GM18870 (cell line): ENCODE results near the gene ANKRD12.
"Not testable (repeated sequence)": the region's sequence is repeated elsewhere in the genome, so short reads cannot be mapped to it uniquely, and the experiment has no call there.

Experiments used
- ATAC-seq: cut with Tn5 transposase; IDR thresholded peaks from one replicate; pipeline ENCODE4 v1.9.1; 2021; ENCODE audit warnings: moderate library complexity; ENCODE audit not compliant: unreplicated experiment

Gene ANKRD12

GRCh38 chr18:9140381-9140780 lies 3.8 kb downstream of the ANKRD12 start:
- no peak for ATAC-seq

GRCh38 chr18:9140984-9141383 lies 4.4 kb downstream of the ANKRD12 start:
- no peak for ATAC-seq

- ATAC-seq: no peak
These were observed 9.6 kb downstream of the ANKRD12 start for GRCh38 chr18:9146224-9146623.

GRCh38 chr18:9147440-9148202 lies 11.0 kb downstream of the ANKRD12 start:
- ATAC-seq: no peak

- ATAC-seq: no peak
These were observed 11.6 kb downstream of the ANKRD12 start for GRCh38 chr18:9148203-9148552.

GRCh38 chr18:9150121-9150520 lies 13.5 kb downstream of the ANKRD12 start:
- ATAC-seq: no peak

GRCh38 chr18:9153256-9153655 lies 16.7 kb downstream of the ANKRD12 start:
- ATAC-seq: no peak

- no peak for ATAC-seq
These were observed 20.1 kb downstream of the ANKRD12 start for GRCh38 chr18:9156604-9157249.

- ATAC-seq: no peak
These were observed 21.2 kb downstream of the ANKRD12 start for GRCh38 chr18:9157806-9158205.

- no peak for ATAC-seq
These were observed 23.4 kb downstream of the ANKRD12 start for GRCh38 chr18:9160014-9160413.

GRCh38 chr18:9162663-9163062 lies 26.1 kb downstream of the ANKRD12 start:
- ATAC-seq: not testable (repeated sequence)

- ATAC-seq: not testable (repeated sequence)
These were observed 27.6 kb downstream of the ANKRD12 start for GRCh38 chr18:9164149-9164548.

GRCh38 chr18:9165883-9166282 lies 29.3 kb downstream of the ANKRD12 start:
- not testable (repeated sequence) for ATAC-seq

- not testable (repeated sequence) for ATAC-seq
These were observed 32.9 kb downstream of the ANKRD12 start for GRCh38 chr18:9169515-9169914.

- not testable (repeated sequence) for ATAC-seq
These were observed 35.3 kb downstream of the ANKRD12 start for GRCh38 chr18:9171919-9172318.

GRCh38 chr18:9172506-9173127 lies 36.0 kb downstream of the ANKRD12 start:
- ATAC-seq: no peak

- peak; percentile 92 for ATAC-seq
These were observed 37.2 kb downstream of the ANKRD12 start for GRCh38 chr18:9173770-9174233.

GRCh38 chr18:9174302-9174701 lies 37.7 kb downstream of the ANKRD12 start:
- ATAC-seq: no peak

GRCh38 chr18:9175115-9175514 lies 38.5 kb downstream of the ANKRD12 start:
- no peak for ATAC-seq

GRCh38 chr18:9177031-9177430 lies 40.5 kb downstream of the ANKRD12 start:
- no peak for ATAC-seq

- ATAC-seq: no peak
These were observed 40.9 kb downstream of the ANKRD12 start for GRCh38 chr18:9177466-9177865.

GRCh38 chr18:9178557-9178956 lies 42.0 kb downstream of the ANKRD12 start:
- ATAC-seq: no peak
